Measurements from ENCODE around the gene EIF4G1. TPM values are rescaled to one million over a fixed set of nuclear protein-coding genes. Genes with fewer than 3 reads are reported as not detected.

Gene EIF4G1
- total and polyA plus RNA-seq, 10 of the 15 experiments (the other 5 are each of a cell fraction or from before 2014, with no cell fraction given): 5.7 to 462 (median 237) TPM

- ChIA-PET SMC1A (ENCODE audit: uncharacterized antibody, unreplicated experiment) (no interaction called here), CTCF (interaction anchor here (1.3 to 1.8 kb wide), 2 partner anchors 14 to 64 kb away, joined by 4 to 5 read pairs; no protein-coding TSS in a partner anchor), POLR2A (no interaction called here), RAD21 (ENCODE audit: unreplicated experiment) (interaction anchor here (1.0 to 1.6 kb wide), 2 partner anchors 64 to 395 kb away, joined by 4 to 5 read pairs; no protein-coding TSS in a partner anchor)
- no TSS peak for BruUV-seq (replicated peaks)
- in situ Hi-C loops (cut with MboI) (no loop called here), intact Hi-C loops (cut with micrococcal nuclease; ENCODE audit: unreplicated experiment) (no loop called here)
- no peaks in the 10 kb centered on the region for H3K9me3 ChIP-seq (replicated peaks; ENCODE audit: control insufficient read depth, insufficient read depth, low read length)
- no peaks in the 10 kb centered on the region for H3K4me1 ChIP-seq (ENCODE audit: control insufficient read depth, insufficient read depth, low read length)
- no peaks in the 10 kb centered on the region for H4K20me1 ChIP-seq (ENCODE audit: control insufficient read depth, insufficient read depth)
- FAIRE-seq (no peak), ATAC-seq (no peak), DNase-seq (ENCODE audit: low read depth, low spot score) (no peak)
- no peak overlapping the region for H3K4me2 ChIP-seq (ENCODE audit: control insufficient read depth, insufficient read depth)
- no peaks in the 10 kb centered on the region for H3K79me2 ChIP-seq (ENCODE audit: control insufficient read depth, insufficient read depth, low read length)
- H3K9ac ChIP-seq (ENCODE audit: control insufficient read depth, insufficient read depth, low read length): no peak overlapping the region
- H3K27me3 ChIP-seq (replicated peaks in 1 of 2; ENCODE audit: control insufficient read depth in 2 of 2, insufficient read depth in 2 of 2, low read length in 1 of 2): no peaks in the 10 kb centered on the region
- no peak overlapping the region for H2AFZ ChIP-seq (ENCODE audit: control insufficient read depth, low read depth, low read length)
- H3K27ac ChIP-seq (ENCODE audit: control insufficient read depth, insufficient read depth): no peak overlapping the region
- no peak overlapping the region for H3K4me3 ChIP-seq
- no peaks in the 10 kb centered on the region for H3K36me3 ChIP-seq (ENCODE audit: control insufficient read depth in 2 of 2, insufficient read depth in 2 of 2, low read length in 1 of 2)
- whole genome bisulfite sequencing (ENCODE audit: insufficient coverage, insufficient replicate concordance, low lambda C conversion rate, missing lambda C conversion rate): 49% methylated on average over 22 of the region's 22 CpGs
- no peak for TF ChIP-seq BCL11A (IDR thresholded peaks at IDR 0.05; ENCODE audit: low read depth, low read length)
- no peak for TF ChIP-seq NFXL1 (IDR thresholded peaks at IDR 0.05; ENCODE audit: borderline replicate concordance)
- TF ChIP-seq PAX5 (IDR thresholded peaks at IDR 0.05; ENCODE audit: borderline replicate concordance, low read depth, low read length): no peak
- no peak for TF ChIP-seq JUNB (IDR thresholded peaks at IDR 0.05)
- no peak for TF ChIP-seq RAD21 (IDR thresholded peaks at IDR 0.05; ENCODE audit: insufficient read depth, low read depth, low read length)
- no peak for TF ChIP-seq TAF1 (IDR thresholded peaks at IDR 0.05; ENCODE audit: borderline replicate concordance, low read depth, low read length)
- no peak for TF ChIP-seq DPF2 (IDR thresholded peaks at IDR 0.05)
- no peak for TF ChIP-seq RFX5 (IDR thresholded peaks at IDR 0.05; ENCODE audit: low read depth, low read length)
- TF ChIP-seq NR2C1 (IDR thresholded peaks at IDR 0.05): no peak
- TF ChIP-seq TBL1XR1 (IDR thresholded peaks at IDR 0.05; ENCODE audit: low read depth, low read length): no peak
- no peak for TF ChIP-seq HDAC6 (IDR thresholded peaks at IDR 0.05; ENCODE audit: unreplicated experiment)
- TF ChIP-seq MYB (IDR thresholded peaks at IDR 0.05; ENCODE audit: borderline replicate concordance, low read depth, low read length): no peak
- no peak for TF ChIP-seq MTA2 (IDR thresholded peaks at IDR 0.05; ENCODE audit: low read depth)
- TF ChIP-seq SRF (IDR thresholded peaks at IDR 0.05; ENCODE audit: low read depth in 2 of 2, low read length in 2 of 2): no peak
- no peak for TF ChIP-seq MYC (IDR thresholded peaks at IDR 0.05; ENCODE audit: insufficient read depth, insufficient read length, insufficient replicate concordance, low read length, severe bottlenecking)
- no peak for TF ChIP-seq SMC3 (IDR thresholded peaks at IDR 0.05; ENCODE audit: borderline replicate concordance, low read length)
- TF ChIP-seq FOXM1 (IDR thresholded peaks at IDR 0.05; ENCODE audit: low read depth, low read length): no peak
- TF ChIP-seq, protein P1, sequence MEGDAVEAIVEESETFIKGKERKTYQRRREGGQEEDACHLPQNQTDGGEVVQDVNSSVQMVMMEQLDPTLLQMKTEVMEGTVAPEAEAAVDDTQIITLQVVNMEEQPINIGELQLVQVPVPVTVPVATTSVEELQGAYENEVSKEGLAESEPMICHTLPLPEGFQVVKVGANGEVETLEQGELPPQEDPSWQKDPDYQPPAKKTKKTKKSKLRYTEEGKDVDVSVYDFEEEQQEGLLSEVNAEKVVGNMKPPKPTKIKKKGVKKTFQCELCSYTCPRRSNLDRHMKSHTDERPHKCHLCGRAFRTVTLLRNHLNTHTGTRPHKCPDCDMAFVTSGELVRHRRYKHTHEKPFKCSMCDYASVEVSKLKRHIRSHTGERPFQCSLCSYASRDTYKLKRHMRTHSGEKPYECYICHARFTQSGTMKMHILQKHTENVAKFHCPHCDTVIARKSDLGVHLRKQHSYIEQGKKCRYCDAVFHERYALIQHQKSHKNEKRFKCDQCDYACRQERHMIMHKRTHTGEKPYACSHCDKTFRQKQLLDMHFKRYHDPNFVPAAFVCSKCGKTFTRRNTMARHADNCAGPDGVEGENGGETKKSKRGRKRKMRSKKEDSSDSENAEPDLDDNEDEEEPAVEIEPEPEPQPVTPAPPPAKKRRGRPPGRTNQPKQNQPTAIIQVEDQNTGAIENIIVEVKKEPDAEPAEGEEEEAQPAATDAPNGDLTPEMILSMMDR (IDR thresholded peaks at IDR 0.05 in 2 of 3, conservative IDR thresholded peaks at IDR 0.05 in 1 of 3; ENCODE audit: control insufficient read depth in 2 of 3, extremely low read depth in 1 of 3, insufficient read depth in 1 of 3, low read depth in 3 of 3, low read length in 3 of 3): no peak
- TF ChIP-seq, protein P2, sequence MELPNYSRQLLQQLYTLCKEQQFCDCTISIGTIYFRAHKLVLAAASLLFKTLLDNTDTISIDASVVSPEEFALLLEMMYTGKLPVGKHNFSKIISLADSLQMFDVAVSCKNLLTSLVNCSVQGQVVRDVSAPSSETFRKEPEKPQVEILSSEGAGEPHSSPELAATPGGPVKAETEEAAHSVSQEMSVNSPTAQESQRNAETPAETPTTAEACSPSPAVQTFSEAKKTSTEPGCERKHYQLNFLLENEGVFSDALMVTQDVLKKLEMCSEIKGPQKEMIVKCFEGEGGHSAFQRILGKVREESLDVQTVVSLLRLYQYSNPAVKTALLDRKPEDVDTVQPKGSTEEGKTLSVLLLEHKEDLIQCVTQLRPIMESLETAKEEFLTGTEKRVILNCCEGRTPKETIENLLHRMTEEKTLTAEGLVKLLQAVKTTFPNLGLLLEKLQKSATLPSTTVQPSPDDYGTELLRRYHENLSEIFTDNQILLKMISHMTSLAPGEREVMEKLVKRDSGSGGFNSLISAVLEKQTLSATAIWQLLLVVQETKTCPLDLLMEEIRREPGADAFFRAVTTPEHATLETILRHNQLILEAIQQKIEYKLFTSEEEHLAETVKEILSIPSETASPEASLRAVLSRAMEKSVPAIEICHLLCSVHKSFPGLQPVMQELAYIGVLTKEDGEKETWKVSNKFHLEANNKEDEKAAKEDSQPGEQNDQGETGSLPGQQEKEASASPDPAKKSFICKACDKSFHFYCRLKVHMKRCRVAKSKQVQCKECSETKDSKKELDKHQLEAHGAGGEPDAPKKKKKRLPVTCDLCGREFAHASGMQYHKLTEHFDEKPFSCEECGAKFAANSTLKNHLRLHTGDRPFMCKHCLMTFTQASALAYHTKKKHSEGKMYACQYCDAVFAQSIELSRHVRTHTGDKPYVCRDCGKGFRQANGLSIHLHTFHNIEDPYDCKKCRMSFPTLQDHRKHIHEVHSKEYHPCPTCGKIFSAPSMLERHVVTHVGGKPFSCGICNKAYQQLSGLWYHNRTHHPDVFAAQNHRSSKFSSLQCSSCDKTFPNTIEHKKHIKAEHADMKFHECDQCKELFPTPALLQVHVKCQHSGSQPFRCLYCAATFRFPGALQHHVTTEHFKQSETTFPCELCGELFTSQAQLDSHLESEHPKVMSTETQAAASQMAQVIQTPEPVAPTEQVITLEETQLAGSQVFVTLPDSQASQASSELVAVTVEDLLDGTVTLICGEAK (IDR thresholded peaks at IDR 0.05; ENCODE audit: borderline replicate concordance): no peak
Measured at GRCh38 chr3:184291044-184291737, 23.2 kb upstream of the EIF4G1 start.
